ENCODE measurements around the gene NOL3.

The NOL3 gene

DNA sequence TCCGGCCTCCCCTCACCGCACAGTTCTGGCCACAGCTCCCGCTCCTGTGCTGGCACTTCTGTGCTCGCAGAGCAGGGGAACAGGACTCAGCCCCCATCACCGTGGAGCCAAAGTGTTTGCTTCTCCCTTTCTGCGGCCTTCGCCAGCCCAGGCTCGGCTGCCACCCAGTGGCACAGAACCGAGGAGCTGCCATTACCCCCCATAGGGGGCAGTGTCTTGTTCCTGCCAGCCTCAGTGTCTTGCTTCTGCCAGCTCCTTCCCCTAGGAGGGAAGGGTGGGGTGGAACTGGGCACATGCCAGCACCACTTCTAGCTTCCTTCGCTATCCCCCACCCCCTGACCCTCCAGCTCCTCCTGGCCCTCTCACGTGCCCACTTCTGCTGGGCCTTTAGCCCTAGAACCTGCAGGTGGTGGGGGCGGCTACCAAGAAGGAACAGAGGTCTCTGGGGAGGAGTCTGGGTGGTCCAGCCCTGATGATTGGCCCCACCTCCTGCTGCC lies 27.9 kb downstream of the NOL3 start:
- Mint-ChIP-seq H3K27ac (no peak overlapping the region), H3K9me3 (no peaks in the 10 kb centered on the region), H3K27me3 (no peaks in the 10 kb centered on the region), H3K4me3 (no peak overlapping the region), H3K36me3 (ENCODE audit: low read depth) (peaks cover 41% of the 10 kb centered on the region), H3K4me1 (peaks cover 22% of the 10 kb centered on the region)
- ATAC-seq = peak; percentile 54
- no peak for DNase-seq

DNA sequence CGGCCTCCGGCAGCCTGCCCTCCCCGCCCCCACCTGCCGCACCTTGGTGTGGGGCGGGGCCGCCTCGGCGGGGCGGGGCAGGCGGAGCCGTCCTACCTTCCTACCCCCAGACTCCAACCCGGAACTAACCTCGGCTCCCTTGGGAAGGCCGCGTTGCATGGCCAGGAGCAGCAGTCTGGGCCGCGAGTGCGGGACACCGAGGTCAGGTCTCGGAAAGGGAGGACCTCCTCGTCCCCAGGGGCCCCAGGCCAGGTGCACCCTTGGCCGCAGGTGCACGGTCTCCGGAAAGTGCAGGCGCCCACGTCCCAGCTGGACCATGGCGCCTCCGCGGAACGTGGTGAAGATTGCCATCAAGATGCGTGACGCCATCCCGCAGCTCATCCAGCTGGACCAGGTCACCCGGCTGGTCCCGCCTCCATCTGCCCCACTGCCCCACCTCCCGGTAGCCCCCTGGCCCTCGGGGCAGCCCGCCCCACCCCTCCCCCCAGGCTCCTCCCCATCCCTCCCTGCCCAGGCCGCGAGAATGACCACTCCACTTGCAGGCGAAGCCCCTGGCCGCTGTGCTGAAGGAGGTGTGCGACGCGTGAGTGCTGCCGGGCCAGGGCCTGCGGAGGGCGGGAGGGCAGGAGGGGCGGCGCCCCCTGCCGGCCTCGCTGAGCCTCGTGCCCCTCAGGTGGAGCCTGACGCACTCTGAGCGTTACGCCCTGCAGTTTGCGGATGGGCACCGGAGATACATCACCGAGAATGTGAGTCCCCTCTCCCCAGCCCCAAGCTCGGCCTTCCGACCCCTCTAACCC lies 28.9 kb downstream of the NOL3 start, which contains the start of gene ELMO3:
Gene ELMO3 (plus strand): TSS at position 121 of the 797 bp plus-strand sequence. CDS start 196 bp downstream, at position 317.
- Mint-ChIP-seq H3K36me3 (ENCODE audit: low read depth) (peaks cover 36% of the 10 kb centered on the region), H3K4me1 (peaks cover 13% of the 10 kb centered on the region), H3K27ac (no peak within 1 kb of the TSS), H3K4me3 (no peak within 1 kb of the TSS), H3K27me3 (no peaks in the 10 kb centered on the region), H3K9me3 (no peaks in the 10 kb centered on the region)
- ATAC-seq (no peak), DNase-seq (no peak)

DNA sequence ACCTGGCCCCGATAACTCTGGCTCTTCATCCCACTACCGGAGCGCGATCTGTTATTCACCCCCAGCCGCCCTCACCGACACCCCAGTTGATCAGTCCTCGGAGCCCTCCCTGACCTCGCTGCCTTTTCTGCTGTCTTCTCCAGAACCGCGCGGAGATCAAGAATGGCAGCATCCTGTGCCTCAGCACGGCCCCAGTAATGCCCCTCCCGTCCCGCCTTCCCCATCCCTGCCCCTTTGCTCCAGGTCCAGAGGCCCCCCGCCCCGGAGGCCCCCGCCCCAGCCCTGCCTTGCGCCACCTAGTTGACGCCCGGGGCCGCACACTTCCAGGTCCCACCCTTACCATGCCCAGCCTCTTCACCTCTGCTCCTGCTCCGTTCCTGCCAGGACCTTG lies 29.5 kb downstream of the NOL3 start:
- Mint-ChIP-seq H3K9me3 (no peaks in the 10 kb centered on the region), H3K27me3 (no peaks in the 10 kb centered on the region), H3K4me3 (no peak overlapping the region), H3K4me1 (peaks cover 12% of the 10 kb centered on the region), H3K36me3 (ENCODE audit: low read depth) (peaks cover 31% of the 10 kb centered on the region), H3K27ac (no peak overlapping the region)
- DNase-seq (no peak), ATAC-seq (no peak)

DNA sequence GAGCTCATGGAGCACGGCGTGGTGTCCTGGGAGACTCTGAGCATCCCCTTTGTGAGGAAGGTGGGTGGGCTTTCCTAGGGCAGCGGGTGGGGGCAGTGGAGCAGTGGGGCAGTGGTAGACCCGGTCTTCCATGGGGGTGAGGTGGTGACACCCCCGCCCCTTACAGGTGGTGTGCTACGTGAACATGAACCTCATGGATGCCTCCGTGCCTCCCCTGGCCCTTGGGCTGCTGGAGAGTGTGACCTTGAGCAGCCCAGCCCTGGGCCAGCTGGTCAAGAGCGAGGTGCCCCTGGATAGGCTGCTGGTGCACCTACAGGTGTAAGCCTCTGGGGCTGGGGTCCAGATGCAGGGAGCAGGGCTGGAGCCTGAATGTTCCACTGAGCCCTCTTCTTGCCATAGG lies 30.2 kb downstream of the NOL3 start:
- peaks cover 9% of the 10 kb centered on the region for H3K4me1 Mint-ChIP-seq
- no peaks in the 10 kb centered on the region for H3K27me3 Mint-ChIP-seq
- DNase-seq (no peak), ATAC-seq (no peak)
- H3K9me3 Mint-ChIP-seq = no peaks in the 10 kb centered on the region
- no peak overlapping the region for H3K27ac Mint-ChIP-seq
- H3K36me3 Mint-ChIP-seq (ENCODE audit: low read depth) = peaks cover 26% of the 10 kb centered on the region
- H3K4me3 Mint-ChIP-seq = no peak overlapping the region

DNA sequence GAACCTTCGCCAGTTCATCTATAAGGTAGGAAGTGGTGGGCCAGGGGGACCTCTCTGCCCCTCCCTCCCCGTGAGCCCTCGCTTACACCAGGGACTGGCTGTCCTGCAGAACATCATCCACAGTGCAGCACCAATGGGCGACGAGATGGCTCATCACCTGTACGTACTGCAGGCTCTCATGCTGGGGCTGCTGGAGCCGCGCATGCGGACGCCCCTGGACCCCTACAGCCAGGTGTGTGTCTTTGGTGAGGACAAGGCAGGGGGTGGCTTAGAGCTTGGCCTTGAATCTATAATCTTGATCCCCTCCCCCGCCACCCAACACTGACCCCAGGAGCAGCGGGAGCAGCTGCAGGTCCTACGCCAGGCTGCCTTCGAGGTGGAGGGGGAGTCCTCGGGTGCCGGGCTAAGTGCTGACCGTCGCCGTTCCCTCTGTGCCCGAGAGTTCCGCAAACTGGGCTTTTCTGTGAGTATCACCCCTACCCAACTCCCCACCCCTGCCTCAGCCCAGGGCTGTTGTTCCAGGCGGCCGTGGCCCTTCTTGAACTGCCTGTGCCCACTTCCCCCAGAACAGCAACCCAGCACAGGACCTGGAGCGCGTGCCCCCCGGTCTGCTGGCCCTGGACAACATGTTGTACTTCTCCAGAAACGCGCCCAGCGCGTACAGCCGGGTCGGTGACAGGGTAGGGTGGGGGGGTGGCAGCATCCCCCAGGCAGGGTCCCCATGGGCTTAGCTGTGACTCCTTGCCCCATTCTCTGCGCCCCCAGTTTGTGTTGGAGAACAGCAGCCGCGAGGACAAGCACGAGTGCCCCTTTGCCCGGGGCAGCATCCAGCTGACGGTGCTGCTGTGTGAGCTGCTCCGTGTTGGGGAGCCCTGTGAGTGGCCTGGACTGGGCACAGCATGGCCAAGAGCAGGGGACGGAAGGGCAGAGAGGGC lies 31.3 kb downstream of the NOL3 start:
- Mint-ChIP-seq H3K9me3 (no peaks in the 10 kb centered on the region), H3K36me3 (ENCODE audit: low read depth) (peaks cover 19% of the 10 kb centered on the region)
- no peak for DNase-seq

DNA sequence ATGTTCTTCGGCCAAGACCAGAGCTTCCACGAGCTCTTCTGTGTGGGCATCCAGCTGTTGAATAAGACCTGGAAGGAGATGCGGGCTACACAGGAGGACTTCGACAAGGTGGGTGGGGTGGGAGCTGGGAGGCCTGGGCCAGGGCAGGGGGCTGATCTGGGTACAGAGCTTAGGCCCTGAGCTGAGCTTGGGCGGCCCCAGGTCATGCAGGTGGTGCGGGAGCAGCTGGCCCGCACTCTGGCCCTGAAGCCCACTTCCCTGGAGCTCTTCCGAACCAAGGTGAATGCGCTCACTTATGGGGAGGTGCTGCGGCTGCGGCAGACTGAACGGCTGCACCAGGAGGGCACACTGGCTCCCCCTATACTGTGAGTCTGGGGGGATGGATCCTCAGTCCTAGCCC lies 32.1 kb downstream of the NOL3 start:
- Mint-ChIP-seq H3K36me3 (ENCODE audit: low read depth) (peaks cover 15% of the 10 kb centered on the region), H3K4me1 (no peaks in the 10 kb centered on the region), H3K27me3 (no peaks in the 10 kb centered on the region), H3K9me3 (no peaks in the 10 kb centered on the region), H3K4me3 (no peak overlapping the region), H3K27ac (no peak overlapping the region)
- ATAC-seq = no peak
- DNase-seq = no peak

More for the DNA sequence above, 31.3 kb downstream of the NOL3 start:
- Mint-ChIP-seq H3K27ac (no peak overlapping the region), H3K4me1 (peaks cover 2% of the 10 kb centered on the region), H3K4me3 (no peak overlapping the region), H3K27me3 (no peaks in the 10 kb centered on the region)
- ATAC-seq = no peak

DNA sequence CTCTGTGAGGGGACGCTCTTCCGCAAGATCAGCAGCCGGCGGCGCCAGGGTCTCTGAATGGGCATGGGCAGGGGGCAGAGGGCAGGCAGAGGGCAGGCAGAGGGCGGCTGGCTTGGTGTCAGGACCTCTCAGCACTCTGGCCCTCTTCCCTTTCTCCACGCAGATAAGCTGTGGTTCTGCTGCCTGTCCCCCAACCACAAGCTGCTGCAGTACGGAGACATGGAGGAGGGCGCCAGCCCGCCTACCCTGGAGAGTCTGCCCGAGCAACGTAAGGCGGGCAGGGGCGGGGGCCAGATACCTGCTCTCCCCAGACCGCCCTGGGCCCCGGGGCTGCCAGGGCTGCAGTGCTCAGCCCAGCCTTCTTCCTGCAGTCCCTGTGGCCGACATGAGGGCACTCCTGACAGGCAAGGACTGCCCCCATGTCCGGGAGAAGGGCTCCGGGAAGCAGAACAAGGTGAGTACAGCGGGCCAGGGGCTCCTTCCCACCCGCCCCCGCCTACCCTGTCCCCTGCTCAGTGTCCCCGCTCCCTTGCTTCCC lies 32.7 kb downstream of the NOL3 start:
- ATAC-seq (no peak), DNase-seq (no peak)
- Mint-ChIP-seq H3K36me3 (ENCODE audit: low read depth) (peaks cover 14% of the 10 kb centered on the region), H3K4me1 (no peaks in the 10 kb centered on the region), H3K4me3 (no peak overlapping the region), H3K9me3 (no peaks in the 10 kb centered on the region), H3K27ac (no peak overlapping the region), H3K27me3 (no peaks in the 10 kb centered on the region)

DNA sequence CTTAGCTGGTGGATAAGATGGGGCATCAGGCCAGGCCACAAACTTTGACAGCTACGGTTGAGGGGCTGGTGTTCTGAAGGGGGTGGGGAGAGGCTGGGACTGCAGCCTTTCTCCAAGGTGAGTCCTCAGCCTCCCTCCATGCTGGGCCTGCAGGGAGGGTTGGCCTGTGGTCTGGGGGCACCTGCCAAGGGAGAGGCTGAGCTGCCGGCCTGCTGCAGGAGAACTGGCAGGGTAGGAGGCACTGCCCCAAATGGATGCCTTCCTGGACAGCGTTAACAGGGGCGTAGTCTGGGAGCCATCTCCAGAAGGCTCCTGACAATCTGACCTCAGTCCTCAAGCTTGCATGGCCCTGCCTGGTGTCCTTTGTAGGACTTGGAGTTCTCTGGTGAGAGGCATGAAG lies 33.7 kb downstream of the NOL3 start:
- ATAC-seq (no peak), DNase-seq (no peak)
- Mint-ChIP-seq H3K27ac (no peak overlapping the region), H3K4me3 (no peak overlapping the region), H3K27me3 (no peaks in the 10 kb centered on the region), H3K4me1 (no peaks in the 10 kb centered on the region), H3K36me3 (ENCODE audit: low read depth) (peaks cover 8% of the 10 kb centered on the region), H3K9me3 (no peaks in the 10 kb centered on the region)

DNA sequence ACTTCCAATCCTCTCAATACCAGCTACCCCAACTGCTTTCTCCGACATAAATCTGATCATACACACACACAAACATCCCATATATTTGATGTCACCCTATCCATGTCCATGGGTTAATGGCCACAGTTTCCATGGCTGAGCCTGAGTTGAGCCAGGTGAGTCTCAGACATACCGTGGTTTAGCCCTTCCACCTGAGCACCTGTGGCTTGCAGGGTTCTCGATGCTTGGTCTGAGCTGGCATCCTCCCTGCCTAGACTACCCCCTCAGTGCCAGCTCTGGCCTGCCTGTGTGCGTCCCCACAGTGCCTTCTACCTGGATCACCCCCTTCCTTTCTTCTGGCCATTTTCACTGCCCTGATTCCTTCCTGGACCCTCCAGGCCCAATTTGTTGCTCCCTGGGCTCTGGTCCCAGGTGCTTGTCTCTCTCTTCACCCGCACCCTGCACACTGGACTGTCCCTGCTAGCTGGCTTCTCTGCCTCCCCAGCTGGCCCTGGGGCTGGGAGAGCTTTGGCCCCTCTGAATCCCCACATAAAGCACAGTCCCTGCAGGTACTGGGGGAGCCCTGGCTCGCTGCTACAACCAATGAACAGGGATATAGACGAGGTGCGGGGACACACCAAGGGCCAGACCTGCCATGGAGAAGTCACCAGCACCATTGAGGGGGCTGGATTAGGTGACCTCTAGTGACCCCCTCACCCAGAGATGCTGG lies 35.9 kb downstream of the NOL3 start:
- Mint-ChIP-seq H3K4me3 (no peak overlapping the region), H3K36me3 (ENCODE audit: low read depth) (peaks cover 5% of the 10 kb centered on the region), H3K9me3 (no peaks in the 10 kb centered on the region), H3K27me3 (no peaks in the 10 kb centered on the region), H3K4me1 (no peaks in the 10 kb centered on the region), H3K27ac (peak overlapping the region; percentile 52)
- DNase-seq (no peak), ATAC-seq (no peak)

DNA sequence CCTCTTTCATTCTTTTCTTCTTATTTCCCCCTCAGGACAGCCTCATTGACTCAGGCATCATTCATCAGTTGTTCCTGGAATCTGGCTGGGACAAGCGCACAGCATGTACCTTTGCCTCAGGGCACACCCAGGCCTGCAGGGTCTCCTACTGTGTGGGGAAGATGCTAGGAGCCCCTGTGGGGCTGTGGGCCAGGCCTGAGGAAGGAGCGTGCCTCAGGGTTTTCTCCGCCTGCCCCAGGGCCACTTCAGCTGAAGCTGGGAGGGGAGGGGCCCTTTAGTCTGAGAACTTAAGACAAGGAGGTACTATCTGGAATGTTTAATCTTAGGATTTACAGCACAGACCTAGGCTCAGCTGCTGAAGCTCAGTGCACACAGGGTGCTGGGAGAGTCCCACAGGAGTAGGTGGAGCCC lies 36.5 kb downstream of the NOL3 start:
- H3K4me1 Mint-ChIP-seq = no peaks in the 10 kb centered on the region
- no peak overlapping the region for H3K27ac Mint-ChIP-seq
- H3K4me3 Mint-ChIP-seq = no peak overlapping the region
- no peak for ATAC-seq
- H3K36me3 Mint-ChIP-seq (ENCODE audit: low read depth) = peaks cover 5% of the 10 kb centered on the region
- no peaks in the 10 kb centered on the region for H3K9me3 Mint-ChIP-seq
- no peaks in the 10 kb centered on the region for H3K27me3 Mint-ChIP-seq
- DNase-seq = no peak

DNA sequence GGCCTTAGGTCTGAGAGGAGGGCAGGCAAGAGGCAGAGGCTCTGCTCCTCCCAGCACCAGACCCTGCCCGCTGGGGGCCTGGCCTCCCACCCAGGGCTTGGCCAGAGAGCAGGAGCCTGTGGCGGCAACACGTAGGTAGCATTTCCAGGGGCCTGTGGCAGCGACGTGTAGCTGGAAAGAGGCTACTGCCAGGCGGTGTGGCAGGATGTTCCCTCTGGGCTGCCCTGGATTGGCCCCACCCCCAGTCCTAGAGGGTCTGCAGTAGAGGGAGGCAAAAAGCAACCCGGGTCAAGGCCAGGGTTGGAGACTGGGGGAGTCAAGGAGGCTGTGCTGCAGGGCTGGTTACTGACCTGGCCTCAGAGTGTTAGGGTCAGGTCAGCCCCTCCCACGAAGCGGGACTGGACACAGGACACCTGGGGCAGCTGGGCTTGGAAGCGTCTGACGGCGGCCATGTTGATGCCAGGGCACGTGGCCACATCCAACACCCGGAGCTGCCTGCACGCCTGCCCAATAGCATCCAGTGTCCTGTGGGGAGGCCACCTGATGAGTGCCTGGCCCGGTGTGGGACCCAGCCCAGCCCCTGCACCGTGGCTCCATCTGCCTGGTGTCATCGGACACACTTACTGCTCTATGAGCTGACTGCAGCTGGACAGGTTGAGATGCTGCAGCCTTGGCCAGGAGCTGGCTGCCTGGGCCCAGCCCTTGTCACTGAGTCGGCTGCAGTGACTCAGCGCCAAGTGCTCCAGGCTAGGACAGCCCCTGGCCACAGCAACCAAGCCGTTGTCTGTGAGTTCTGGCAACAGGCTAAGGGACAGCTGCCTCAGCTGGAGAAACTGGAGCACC lies 37.1 kb downstream of the NOL3 start:
- ATAC-seq (no peak), DNase-seq (no peak)
- Mint-ChIP-seq H3K4me3 (no peak overlapping the region), H3K9me3 (no peaks in the 10 kb centered on the region), H3K27me3 (no peaks in the 10 kb centered on the region), H3K27ac (no peak overlapping the region), H3K36me3 (ENCODE audit: low read depth) (peaks cover 5% of the 10 kb centered on the region), H3K4me1 (no peaks in the 10 kb centered on the region)

DNA sequence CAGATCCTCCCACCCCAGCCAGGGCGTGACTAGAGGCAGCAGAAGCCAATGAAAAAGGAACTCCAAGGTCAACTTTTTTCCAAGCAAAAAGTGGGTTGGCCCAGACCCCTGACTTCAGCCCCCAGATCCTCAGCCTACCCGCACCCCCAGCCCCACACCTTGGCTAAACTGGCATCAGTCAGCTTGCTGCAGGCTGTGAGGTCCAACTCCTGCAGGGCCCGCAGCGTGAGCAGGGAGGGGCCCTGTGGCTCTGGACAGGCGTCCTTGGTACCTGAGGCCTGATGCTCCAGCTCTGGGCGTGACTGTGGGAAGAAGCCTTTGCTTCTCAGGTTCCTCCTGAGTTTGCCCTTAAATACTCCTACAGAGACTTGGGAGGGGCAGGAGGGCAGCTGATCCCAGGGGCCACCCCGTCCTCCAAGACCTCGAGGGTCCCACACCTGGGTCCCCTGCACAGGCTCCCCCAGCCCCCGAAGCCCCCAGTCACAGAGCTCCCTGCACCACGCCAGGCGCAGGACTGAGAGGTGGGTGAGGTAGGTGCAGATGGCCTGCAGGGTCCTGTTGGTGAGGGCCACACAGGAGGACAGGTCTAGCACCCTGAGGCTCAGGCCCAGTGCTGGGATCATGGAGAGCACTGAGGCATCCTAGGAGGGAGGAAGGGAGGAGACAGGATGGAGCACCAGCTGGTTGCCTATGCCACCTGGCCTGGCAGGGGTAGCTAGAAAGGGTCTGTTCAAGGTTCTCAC lies 38.0 kb downstream of the NOL3 start:
- ATAC-seq (peak; percentile 2), DNase-seq (no peak)
- Mint-ChIP-seq H3K36me3 (ENCODE audit: low read depth) (peaks cover 5% of the 10 kb centered on the region), H3K4me1 (no peaks in the 10 kb centered on the region), H3K27me3 (no peaks in the 10 kb centered on the region), H3K27ac (peak overlapping the region; percentile 9), H3K4me3 (no peak overlapping the region), H3K9me3 (no peaks in the 10 kb centered on the region)

DNA sequence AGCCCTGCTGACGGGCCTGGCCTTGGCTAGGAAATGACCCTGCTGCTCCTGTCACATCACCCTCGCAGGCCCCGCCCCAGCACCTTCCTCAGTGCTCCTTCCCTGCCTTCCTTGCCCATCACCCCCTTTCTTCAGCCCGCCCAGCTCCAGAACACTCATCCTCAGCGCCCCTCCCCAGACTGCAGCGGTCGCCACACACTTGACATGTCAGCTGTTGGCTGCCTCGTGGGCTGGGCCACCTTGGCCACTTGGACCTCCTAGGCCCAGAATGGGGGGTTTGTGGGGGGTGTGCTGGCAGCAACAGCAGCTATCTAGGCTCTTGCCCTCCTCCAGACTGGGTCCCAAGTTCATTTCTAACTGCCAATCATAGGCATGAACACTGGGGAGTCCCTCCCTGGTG lies 39.2 kb downstream of the NOL3 start:
- no peaks in the 10 kb centered on the region for H3K9me3 Mint-ChIP-seq
- peaks cover 5% of the 10 kb centered on the region for H3K36me3 Mint-ChIP-seq (ENCODE audit: low read depth)
- no peak overlapping the region for H3K4me3 Mint-ChIP-seq
- H3K4me1 Mint-ChIP-seq = no peaks in the 10 kb centered on the region
- H3K27me3 Mint-ChIP-seq = no peaks in the 10 kb centered on the region
- no peak overlapping the region for H3K27ac Mint-ChIP-seq
- ATAC-seq = no peak
- DNase-seq = no peak

Measured in activated naive CD8-positive, alpha-beta T cell treated with anti-CD3 and anti-CD28 coated beads, Interleukin-2, amount 50 U/mL, for 24 hours (primary cell).